Esophagus muscularis mucosa (tissue), 4 donors: ENCODE results near the gene DPP9. TPM values are rescaled to one million over a fixed set of nuclear protein-coding genes. Genes with fewer than 3 reads are reported as not detected.

Source experiments
- DNase-seq: peaks from one replicate; pipeline ENCODE4 v3.0.0-alpha.2; 2017; ENCODE audit errors: extremely low spot score
- H3K27ac ChIP-seq, 4 donors: fragments of 200-600 bp; sonication (generic); replicated peaks in 1 of 4; 1 replicate in 3 of 4; 2 replicates in 1 of 4; pipeline ENCODE4 v1.5.1; 2016 to 2019; ENCODE audit warnings: mild to moderate bottlenecking in 1 of 4
- H3K27me3 ChIP-seq, 4 donors: fragments of 200-600 bp; sonication (generic); one replicate each; pipeline versions ENCODE4 v1.5.1 to v1.6.0; 2016 to 2019
- H3K36me3 ChIP-seq, 4 donors: fragments of 200-600 bp; sonication (generic); one replicate each; pipeline ENCODE4 v1.5.1; 2016 to 2019
- H3K4me1 ChIP-seq, 4 donors: fragments of 200-600 bp; sonication (generic); one replicate each; pipeline ENCODE4 v1.5.1; 2016 to 2019
- H3K4me3 ChIP-seq, 4 donors: fragments of 200-600 bp; sonication (generic); 1 replicate in 2 of 4; 2 replicates in 2 of 4; pipeline ENCODE4 v1.5.1; 2016 to 2019; ENCODE audit warnings: mild to moderate bottlenecking in 4 of 4, moderate library complexity in 1 of 4
- H3K9me3 ChIP-seq, 4 donors: fragments of 200-600 bp; sonication (generic); 1 replicate in 3 of 4; 2 replicates in 1 of 4; pipeline ENCODE4 v1.5.1; 2016 to 2019
- CTCF ChIP-seq, 3 experiments: fragments of 200-600 bp in 2 of 3; fragments of 450-650 bp in 1 of 3; sonication (generic) in 2 of 3; IDR thresholded peaks; one replicate each; pipeline ENCODE4 v1.5.1; 2017 to 2019; ENCODE audit warnings: antibody characterized with exemption in 3 of 3, mild to moderate bottlenecking in 2 of 3, moderate library complexity in 1 of 3
- EP300 ChIP-seq: sonication (generic); formaldehyde crosslinking; IDR thresholded peaks from one replicate; pipeline ENCODE4 v1.6.1; 2017; ENCODE audit warnings: antibody characterized with exemption
- POLR2A ChIP-seq: fragments of 450-650 bp; IDR thresholded peaks from one replicate; pipeline ENCODE4 v1.6.1; 2017; ENCODE audit warnings: antibody characterized with exemption, moderate library complexity, mild to moderate bottlenecking, low read depth
- POLR2AphosphoS5 ChIP-seq, 2 donors: sonication (generic); formaldehyde crosslinking; IDR thresholded peaks; one replicate each; pipeline ENCODE4 v1.6.1; 2017; ENCODE audit warnings: antibody characterized with exemption in 2 of 2
- WGBS: methylation state at CpG from one replicate; pipeline ENCODE4 v1.1.5; 2018; 5-methylcytosine and 5-hydroxymethylcytosine counted together
- intact Hi-C: fragments of 100-400 bp; cut with DNase I; formaldehyde crosslinking; loops from one replicate; pipeline ENCODE4 v1.15.1; 2023
- total RNA-seq, 4 donors: library from RNA; depleted of rRNA; stranded (reverse); fragments of >200 nt; gene quantifications; one replicate each; pipeline versions ENCODE4 v1.1.0 to v1.2.1, GENCODE V29; 2016

Gene DPP9
- total RNA-seq, 4 donors from 2014 or later = 42.4 to 106 (median 56.0) TPM

- intact Hi-C loops = no loop called here
- no peaks in the 10 kb centered on the region for H3K27me3 ChIP-seq
- TF ChIP-seq CTCF (IDR thresholded peaks at IDR 0.05) (no peak), POLR2AphosphoS5 (IDR thresholded peaks at IDR 0.05) (no peak), EP300 (no peak), POLR2A (no peak)
- WGBS = 90% methylated on average over 15 of the region's 15 CpGs
- H3K4me3 ChIP-seq = no peak overlapping the region
- peaks cover 5 to 23% (median 18%) of the 10 kb centered on the region in 4 donors for H3K4me1 ChIP-seq
- DNase-seq = no peak
- no peaks in the 10 kb centered on the region for H3K9me3 ChIP-seq
- peak overlapping the region in 3 of 4 donors; percentile 13 to 48 (median 43) for H3K27ac ChIP-seq
- H3K36me3 ChIP-seq = peaks cover 74 to 99% (median 97%) of the 10 kb centered on the region in 4 donors
Observed at GRCh38 chr19:4693471-4694121, 30.0 kb downstream of the DPP9 start.

GRCh38 chr19:4693078-4693350 is 30.6 kb downstream of the DPP9 start:
- peaks cover 77 to 99% (median 97%) of the 10 kb centered on the region in 4 donors for H3K36me3 ChIP-seq
- no peak for TF ChIP-seq EP300
- TF ChIP-seq POLR2A = no peak
- no peak for TF ChIP-seq CTCF (IDR thresholded peaks at IDR 0.05)
- TF ChIP-seq POLR2AphosphoS5 (IDR thresholded peaks at IDR 0.05) = no peak
- no peak for DNase-seq
- H3K27me3 ChIP-seq = no peaks in the 10 kb centered on the region
- intact Hi-C loops = no loop called here
- 90% methylated on average over 2 of the region's 7 CpGs for WGBS
- H3K4me3 ChIP-seq = no peak overlapping the region
- H3K9me3 ChIP-seq = no peaks in the 10 kb centered on the region
- H3K27ac ChIP-seq = no peak overlapping the region
- H3K4me1 ChIP-seq = peaks cover 5 to 23% (median 18%) of the 10 kb centered on the region in 4 donors

- H3K4me3 ChIP-seq = no peak overlapping the region
- no peaks in the 10 kb centered on the region for H3K27me3 ChIP-seq
- 93% methylated on average over 27 of the region's 27 CpGs for WGBS
- no peak for DNase-seq
- peaks cover 5 to 24% (median 18%) of the 10 kb centered on the region in 4 donors for H3K4me1 ChIP-seq
- no peak overlapping the region for H3K27ac ChIP-seq
- no peaks in the 10 kb centered on the region for H3K9me3 ChIP-seq
- intact Hi-C loops = no loop called here
- TF ChIP-seq POLR2AphosphoS5 (IDR thresholded peaks at IDR 0.05) = no peak
- TF ChIP-seq EP300 = no peak
- no peak for TF ChIP-seq CTCF (IDR thresholded peaks at IDR 0.05)
- no peak for TF ChIP-seq POLR2A
- peaks cover 81 to 99% (median 97%) of the 10 kb centered on the region in 4 donors for H3K36me3 ChIP-seq
Observed at GRCh38 chr19:4692251-4693077, 31.2 kb downstream of the DPP9 start.

GRCh38 chr19:4691373-4691772 is 32.3 kb downstream of the DPP9 start:
- 88% methylated on average over 9 of the region's 9 CpGs for WGBS

More at GRCh38 chr19:4691373-4691772, 32.3 kb downstream of the DPP9 start:
- DNase-seq = no peak
- no peaks in the 10 kb centered on the region for H3K9me3 ChIP-seq
- intact Hi-C loops = no loop called here
- peaks cover 87 to 99% (median 97%) of the 10 kb centered on the region in 4 donors for H3K36me3 ChIP-seq
- TF ChIP-seq CTCF (IDR thresholded peaks at IDR 0.05) (no peak), POLR2AphosphoS5 (IDR thresholded peaks at IDR 0.05) (no peak), EP300 (no peak), POLR2A (no peak)
- peaks cover 5 to 22% (median 18%) of the 10 kb centered on the region in 4 donors for H3K4me1 ChIP-seq
- H3K27me3 ChIP-seq = no peaks in the 10 kb centered on the region
- no peak overlapping the region for H3K27ac ChIP-seq
- no peak overlapping the region for H3K4me3 ChIP-seq
